K562 (cell line): ENCODE data around the gene ATF6B. TPM values are rescaled to one million over a fixed set of nuclear protein-coding genes. Genes with fewer than 3 reads are reported as not detected.
A peak's percentile ranks its signal among the peaks of the same experiment; 100 is the strongest.

Source experiments
- ATAC-seq: fragments of 200-7000 bp; cut with Tn5 transposase; 3 replicates; pipeline ENCODE4 v1.9.1; 2020; ENCODE audit warnings: moderate library complexity
- BruUV-seq: library from RNA; stranded (reverse); fragments of 400-500 nt; replicated peaks from 2 replicates; lab custom pipeline; 2021; lab: Mats Ljungman, UMichigan
- CTCF ChIA-PET: fragments of 300-600 bp; formaldehyde crosslinking; extraction: SDS; loops from one replicate; lab custom pipeline; 2021; ENCODE audit warnings: low intra/inter-chr PET ratio; lab: Yijun Ruan, JAX
- POLR2A ChIA-PET: fragments of 300-600, 350-650 bp; sonication (Branson Sonifier 250); formaldehyde crosslinking; extraction: SDS; loops from one replicate; lab custom pipeline; 2021; ENCODE audit warnings: antibody characterized with exemption, inconsistent platforms; lab: Yijun Ruan, JAX
- DNase-seq, 4 experiments: peaks; one replicate each; pipeline versions ENCODE4 v3.0.0 to v3.0.0-alpha.2; 2011 to 2018; ENCODE audit warnings: low spot score in 3 of 4, mixed read lengths in 3 of 4; ENCODE audit errors: extremely low read depth in 1 of 4
- FAIRE-seq: peaks from 2 replicates; lab custom pipeline; 2011; peaks lifted over from hg19 to GRCh38; lab: Jason Lieb, UNC
- H2AFZ ChIP-seq: 2 replicates; pipeline ENCODE4 v1.6.0; 2011; ENCODE audit warnings: low read depth, low read length, control low read depth, inconsistent platforms
- H3K27ac ChIP-seq: fragments of 200-600 bp; 3 replicates; pipeline ENCODE4 v1.8.0; 2011; ENCODE audit warnings: low read depth, mild to moderate bottlenecking, control low read depth, inconsistent platforms, low read length, moderate library complexity, mixed read lengths; ENCODE audit errors: extremely low read depth
- H3K27me3 ChIP-seq, 2 experiments: fragments of 300-600 bp in 1 of 2; 2 replicates in 1 of 2; 3 replicates in 1 of 2; pipeline versions ENCODE4 v1.6.0 to v1.8.0; 2011; ENCODE audit warnings: inconsistent platforms in 2 of 2, low read length in 2 of 2, mild to moderate bottlenecking in 1 of 2, mixed read lengths in 1 of 2, moderate library complexity in 1 of 2; ENCODE audit not compliant: control insufficient read depth in 2 of 2, insufficient read depth in 2 of 2
- H3K36me3 ChIP-seq: fragments of 300-600 bp; 3 replicates; pipeline ENCODE4 v1.8.0; 2011; ENCODE audit warnings: mild to moderate bottlenecking, low read length, inconsistent platforms; ENCODE audit not compliant: control insufficient read depth, insufficient read depth
- H3K4me1 ChIP-seq, 2 experiments: fragments of 200-600 bp in 1 of 2; replicated peaks in 1 of 2; 2 replicates in 1 of 2; 3 replicates in 1 of 2; pipeline versions ENCODE4 v1.5.1 to v1.8.0; 2011; ENCODE audit warnings: inconsistent platforms in 2 of 2, low read length in 2 of 2, mild to moderate bottlenecking in 1 of 2, mixed read lengths in 1 of 2, moderate library complexity in 1 of 2; ENCODE audit not compliant: control insufficient read depth in 2 of 2, insufficient read depth in 2 of 2
- H3K4me2 ChIP-seq: 2 replicates; pipeline ENCODE4 v1.6.1; 2011; ENCODE audit warnings: low read length, control low read depth, inconsistent platforms, mixed read lengths; ENCODE audit not compliant: insufficient read depth
- H3K4me3 ChIP-seq: fragments of 200-600 bp; sonication (generic), shearing (Covaris generic); 2 replicates; pipeline ENCODE4 v1.5.1; 2016; ENCODE audit warnings: control low read depth, inconsistent platforms
- H3K79me2 ChIP-seq: fragments of 200-600 bp; 3 replicates; pipeline ENCODE4 v1.8.0; 2011; ENCODE audit warnings: low read length, inconsistent platforms; ENCODE audit not compliant: control insufficient read depth, insufficient read depth
- H3K9ac ChIP-seq, 2 experiments: 2 replicates each; pipeline versions ENCODE4 v1.6.0 to v1.6.1; 2011; ENCODE audit warnings: low read depth in 2 of 2, low read length in 2 of 2, control low read depth in 1 of 2, inconsistent platforms in 1 of 2, mild to moderate bottlenecking in 1 of 2, mixed read lengths in 1 of 2; ENCODE audit not compliant: insufficient read depth in 1 of 2
- H3K9me1 ChIP-seq: one replicate; pipeline ENCODE4 v1.6.0; 2011; ENCODE audit warnings: inconsistent platforms, mild to moderate bottlenecking, low read length, moderate library complexity; ENCODE audit not compliant: control insufficient read depth, insufficient read depth
- H3K9me3 ChIP-seq: replicated peaks from 2 replicates; pipeline ENCODE4 v1.5.1; 2011; ENCODE audit warnings: low read depth, low read length, inconsistent platforms; ENCODE audit not compliant: control insufficient read depth, insufficient read depth
- H4K20me1 ChIP-seq: replicated peaks from 2 replicates; pipeline ENCODE4 v1.6.1; 2011; ENCODE audit warnings: low read length, inconsistent platforms, mixed read lengths; ENCODE audit not compliant: control insufficient read depth, insufficient read depth
- CTBP1 ChIP-seq: fragments of 450-650 bp; IDR thresholded peaks from 2 replicates; pipeline ENCODE4 v1.6.1; 2016; ENCODE audit warnings: borderline replicate concordance
- EP300 ChIP-seq: IDR thresholded peaks from 2 replicates; pipeline ENCODE4 v1.6.1; 2012; ENCODE audit warnings: low read length, improper control_type of control experiment
- HDAC2 ChIP-seq: fragments of 450-650 bp; IDR thresholded peaks from 2 replicates; pipeline ENCODE4 v1.6.1; 2016; ENCODE audit warnings: mild to moderate bottlenecking
- KAT8 ChIP-seq: fragments of 450-650 bp; IDR thresholded peaks from 2 replicates; pipeline ENCODE4 v1.6.1; 2016; ENCODE audit warnings: low read depth, mild to moderate bottlenecking
- POLR2B ChIP-seq: fragments of 450-650 bp; IDR thresholded peaks from 2 replicates; pipeline ENCODE4 v1.6.1; 2018; ENCODE audit warnings: low read depth; ENCODE audit not compliant: partially characterized antibody
- RAD21 ChIP-seq, 2 experiments: fragments of 250-450 bp in 1 of 2; fragments of 450-650 bp in 1 of 2; sonication (Bioruptor Pico) in 1 of 2; formaldehyde crosslinking in 1 of 2; IDR thresholded peaks in 1 of 2; conservative IDR thresholded peaks in 1 of 2; 2 replicates each; pipeline versions ENCODE4 v1.4.0 to v1.8.0; 2020 to 2022; ENCODE audit warnings: mild to moderate bottlenecking in 2 of 2, moderate library complexity in 1 of 2
- SMC3 ChIP-seq: conservative IDR thresholded peaks from 2 replicates; pipeline ENCODE4 v1.6.1; 2011; ENCODE audit warnings: low read depth, low read length, improper control_type of control experiment; ENCODE audit not compliant: insufficient read depth
- SP1 ChIP-seq: sonication (generic); formaldehyde crosslinking; IDR thresholded peaks from 2 replicates; pipeline ENCODE4 v1.8.1; 2022; ENCODE audit warnings: mild to moderate bottlenecking, missing genetic modification reagents
- SPI1 ChIP-seq: IDR thresholded peaks from 2 replicates; pipeline ENCODE4 v1.6.1; 2011; ENCODE audit warnings: low read depth, low read length, control low read depth, borderline replicate concordance
- SRSF7 ChIP-seq: fragments of 200-400 bp; formaldehyde crosslinking; optimal IDR thresholded peaks from 2 replicates; pipeline ENCODE3; 2017; ENCODE audit warnings: mild to moderate bottlenecking, low read depth, low read length
- SUPT5H ChIP-seq: fragments of 450-650 bp; IDR thresholded peaks from 2 replicates; pipeline ENCODE4 v1.6.1; 2016
- ZNF740 ChIP-seq, 3 experiments: fragments of 200-800 bp in 1 of 3; sonication (Bioruptor generic) in 1 of 3; sonication (generic) in 1 of 3; formaldehyde crosslinking in 1 of 3; IDR thresholded peaks; 2 replicates each; pipeline versions ENCODE4 v1.6.1 to v1.8.0; 2016 to 2022; ENCODE audit warnings: mild to moderate bottlenecking in 2 of 3, missing compliant biosample characterization in 2 of 3, missing genetic modification characterization in 2 of 3, missing genetic modification reagents in 1 of 3
- WGBS: fragments of 100-300 bp; shearing (Covaris generic); methylation state at CpG from one replicate; pipeline ENCODE4 v1.1.6; 2016; ENCODE audit warnings: low coverage, mixed read lengths; ENCODE audit not compliant: insufficient coverage; ENCODE audit errors: missing lambda C conversion rate; 5-methylcytosine and 5-hydroxymethylcytosine counted together
- in situ Hi-C: fragments of 300-500 bp; cut with MboI; formaldehyde crosslinking; loops from 4 replicates; pipeline ENCODE4 v1.15.0; 2018; ENCODE audit warnings: inconsistent platforms, mixed read lengths
- intact Hi-C: fragments of 100-400 bp; cut with micrococcal nuclease; formaldehyde crosslinking; loops from 2 replicates; pipeline ENCODE4 v1.14.2; 2022
- polyA plus RNA-seq, 8 experiments: library from polyadenylated mRNA; depleted of rRNA in 4 of 8; stranded (reverse) in 5 of 8; unstranded in 3 of 8; fragments of >200 nt; fragmentation: Nextera tagmentation in 2 of 8; fragmentation: Illumina TruSeq in 1 of 8; extraction: Ambion mirVana in 2 of 8; extraction: Trizol in 1 of 8; gene quantifications; 2 replicates each; pipeline versions ENCODE4 v1.2.1 to v1.2.3, GENCODE V29; 2011 to 2014; ENCODE audit warnings: inconsistent platforms in 1 of 8, missing spikeins in 1 of 8
- total RNA-seq, 7 experiments: library from RNA; depleted of rRNA in 6 of 7; stranded (reverse); fragments of >200 nt in 6 of 7; fragmentation: Illumina TruSeq in 2 of 7; extraction: Trizol in 2 of 7; gene quantifications; 2 replicates each; pipeline versions ENCODE4 v1.2.1 to v1.2.3, GENCODE V29; 2011 to 2021; ENCODE audit warnings: low replicate concordance in 1 of 7
- TF ChIP-seq, protein P1 (sequence below), 2 experiments: fragments of 450-650 bp; conservative IDR thresholded peaks; 2 replicates each; pipeline ENCODE4 v1.6.1; 2017; ENCODE audit warnings: mild to moderate bottlenecking in 2 of 2, moderate library complexity in 2 of 2

The ATF6B gene
- total and polyA plus RNA-seq, 9 of the 15 experiments (the other 6 are each of a cell fraction or from before 2014, with no cell fraction given) = 20.7 to 131 (median 31.7) TPM

- no peak for TF ChIP-seq SPI1
- TF ChIP-seq, protein P1, sequence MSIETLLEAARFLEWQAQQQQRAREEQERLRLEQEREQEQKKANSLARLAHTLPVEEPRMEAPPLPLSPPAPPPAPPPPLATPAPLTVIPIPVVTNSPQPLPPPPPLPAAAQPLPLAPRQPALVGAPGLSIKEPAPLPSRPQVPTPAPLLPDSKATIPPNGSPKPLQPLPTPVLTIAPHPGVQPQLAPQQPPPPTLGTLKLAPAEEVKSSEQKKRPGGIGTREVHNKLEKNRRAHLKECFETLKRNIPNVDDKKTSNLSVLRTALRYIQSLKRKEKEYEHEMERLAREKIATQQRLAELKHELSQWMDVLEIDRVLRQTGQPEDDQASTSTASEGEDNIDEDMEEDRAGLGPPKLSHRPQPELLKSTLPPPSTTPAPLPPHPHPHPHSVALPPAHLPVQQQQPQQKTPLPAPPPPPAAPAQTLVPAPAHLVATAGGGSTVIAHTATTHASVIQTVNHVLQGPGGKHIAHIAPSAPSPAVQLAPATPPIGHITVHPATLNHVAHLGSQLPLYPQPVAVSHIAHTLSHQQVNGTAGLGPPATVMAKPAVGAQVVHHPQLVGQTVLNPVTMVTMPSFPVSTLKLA (conservative IDR thresholded peaks at IDR 0.05) = no peak
- no peak for TF ChIP-seq SRSF7
- TF ChIP-seq, all 486 proteins: peak for 0
These were observed 13.2 kb downstream of the ATF6B start (continued) for GRCh38 chr6:32114796-32115195.

- H3K36me3 ChIP-seq = peaks cover 31% of the 10 kb centered on the region
- peaks cover 16 to 28% of the 10 kb centered on the region in 2 experiments for H3K4me1 ChIP-seq
- WGBS = 51% methylated on average over 9 of the region's 9 CpGs
- ATAC-seq (peak; percentile 51), DNase-seq (peak; percentile 63 to 73 (median 67)), FAIRE-seq (peak; percentile 32)
- H2AFZ ChIP-seq = no peak overlapping the region
- peak overlapping the region in 1 of 2 experiments; percentile 57; a peak in 2 of 4 replicates for H3K9ac ChIP-seq
- H3K27me3 ChIP-seq = peaks cover 0 to 4% of the 10 kb centered on the region in 2 experiments; a peak in 2 of 5 replicates
- H3K27ac ChIP-seq = no peak overlapping the region
- H3K79me2 ChIP-seq = no peaks in the 10 kb centered on the region
- H3K4me3 ChIP-seq = no peak overlapping the region
- intact Hi-C loops = loop anchor here (10.0 kb wide), 1 partner anchor 301 kb away; no protein-coding TSS in a partner anchor
- no TSS peak for BruUV-seq
- no peaks in the 10 kb centered on the region for H4K20me1 ChIP-seq
- CTCF ChIA-PET = no interaction called here
- H3K4me2 ChIP-seq = no peak overlapping the region
- H3K9me3 ChIP-seq = no peaks in the 10 kb centered on the region
- POLR2A ChIA-PET = interaction anchor here (0.6 to 1.7 kb wide), 5 partner anchors 10 to 27 kb away, joined by 3 to 6 read pairs (median 4); partner anchors contain the start of gene ATF6B
- peaks cover 3% of the 10 kb centered on the region for H3K9me1 ChIP-seq
- in situ Hi-C loops = no loop called here
- TF ChIP-seq RAD21 (CRISPR knock-in tag; conservative IDR thresholded peaks at IDR 0.05 in 1 of 2, IDR thresholded peaks at IDR 0.05 in 1 of 2) (peak; percentile 48 to 62), KAT8 (no peak), CTBP1 (peak; percentile 62; the same call in 1 of the 2 replicates), ZNF740 (CRISPR knock-in tag; IDR thresholded peaks at IDR 0.05) (peak; percentile 23; the same call in 1 of the 2 replicates), ZNF740 (tag; IDR thresholded peaks at IDR 0.05) (peak in 1 of 2 experiments; percentile 79; a peak in 2 of 4 replicates), SUPT5H (0 out of 2 replicates have a peak, but pooled peaks have one; percentile 28), EP300 (no peak), SP1 (peak; percentile 51; the same call in 1 of the 2 replicates), POLR2B (peak; percentile 35), SMC3 (peak; percentile 35), HDAC2 (no peak)
These were observed 14.4 kb downstream of the ATF6B start for GRCh38 chr6:32113386-32114352.
